ENCODE results near the gene ANKRD42. TPM values are rescaled to one million over a fixed set of nuclear protein-coding genes. Genes with fewer than 3 reads are reported as not detected.

Gene ANKRD42
- total and polyA plus RNA-seq, 9 of the 15 experiments (the other 6 are each of a cell fraction or from before 2014, with no cell fraction given) = 2.8 to 9.1 (median 6.1) TPM

DNA sequence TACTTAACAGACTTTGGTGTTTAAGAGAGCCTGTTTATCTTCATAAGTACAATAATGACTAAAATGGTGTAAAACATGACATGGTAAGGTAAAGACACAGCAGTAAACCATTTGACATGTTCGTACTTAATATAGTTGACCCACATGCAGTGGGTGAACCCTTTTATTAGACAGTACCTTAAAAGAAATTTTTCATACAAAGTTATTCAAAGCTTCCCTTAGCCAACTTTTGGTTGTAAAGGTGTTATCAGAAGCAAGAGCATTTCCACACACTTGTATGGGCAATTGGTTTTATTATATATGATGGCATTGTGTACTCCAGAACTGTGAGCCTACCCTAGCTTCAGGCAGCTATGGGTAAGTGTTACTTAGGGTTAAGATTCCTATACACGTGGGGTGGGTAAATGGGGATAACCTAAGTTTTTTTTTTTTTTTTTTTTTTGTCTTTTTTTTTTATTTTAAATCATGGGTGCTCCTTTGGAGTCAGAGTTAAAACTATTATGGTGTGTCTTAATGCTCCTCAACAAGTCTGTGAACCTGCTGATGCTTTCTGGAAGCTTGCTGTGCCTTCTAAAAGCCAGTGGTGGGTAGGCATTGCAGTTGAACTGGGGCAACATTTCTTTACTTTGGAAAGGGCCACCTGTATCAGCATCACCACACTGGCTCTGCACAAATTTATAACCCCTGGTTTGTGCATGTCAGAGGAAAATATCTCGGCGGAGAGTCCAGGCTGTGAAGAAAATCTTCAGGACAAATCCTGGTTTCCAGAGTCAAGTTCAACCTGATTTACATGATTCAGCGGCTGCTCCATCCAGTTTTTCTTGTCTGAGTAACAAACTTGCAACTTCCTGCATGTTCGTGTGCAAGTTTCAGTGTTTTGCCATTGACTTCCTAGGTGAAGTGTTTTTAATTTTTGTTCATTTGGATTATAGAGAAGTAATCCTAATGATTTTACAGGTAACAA, 33.3 kb upstream of the ANKRD42 start (continued):
- no peak for TF ChIP-seq HNRNPH1 (optimal IDR thresholded peaks at IDR 0.05; ENCODE audit: low read depth, low read length)
- TF ChIP-seq ZNF324 (CRISPR knock-in tag; IDR thresholded peaks at IDR 0.05) = no peak
- peak; percentile 20 for TF ChIP-seq CCNT2 (IDR thresholded peaks at IDR 0.05; ENCODE audit: borderline replicate concordance, extremely low read depth, insufficient read length, low read depth, low read length)
- TF ChIP-seq ZZZ3 (IDR thresholded peaks at IDR 0.05) = no peak
- TF ChIP-seq, protein P1, sequence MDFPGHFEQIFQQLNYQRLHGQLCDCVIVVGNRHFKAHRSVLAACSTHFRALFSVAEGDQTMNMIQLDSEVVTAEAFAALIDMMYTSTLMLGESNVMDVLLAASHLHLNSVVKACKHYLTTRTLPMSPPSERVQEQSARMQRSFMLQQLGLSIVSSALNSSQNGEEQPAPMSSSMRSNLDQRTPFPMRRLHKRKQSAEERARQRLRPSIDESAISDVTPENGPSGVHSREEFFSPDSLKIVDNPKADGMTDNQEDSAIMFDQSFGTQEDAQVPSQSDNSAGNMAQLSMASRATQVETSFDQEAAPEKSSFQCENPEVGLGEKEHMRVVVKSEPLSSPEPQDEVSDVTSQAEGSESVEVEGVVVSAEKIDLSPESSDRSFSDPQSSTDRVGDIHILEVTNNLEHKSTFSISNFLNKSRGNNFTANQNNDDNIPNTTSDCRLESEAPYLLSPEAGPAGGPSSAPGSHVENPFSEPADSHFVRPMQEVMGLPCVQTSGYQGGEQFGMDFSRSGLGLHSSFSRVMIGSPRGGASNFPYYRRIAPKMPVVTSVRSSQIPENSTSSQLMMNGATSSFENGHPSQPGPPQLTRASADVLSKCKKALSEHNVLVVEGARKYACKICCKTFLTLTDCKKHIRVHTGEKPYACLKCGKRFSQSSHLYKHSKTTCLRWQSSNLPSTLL (IDR thresholded peaks at IDR 0.05) = no peak
- peak in 1 of 2 experiments; percentile 65; a peak in 2 of 4 replicates for TF ChIP-seq SIN3A (IDR thresholded peaks at IDR 0.05; ENCODE audit: borderline replicate concordance in 2 of 2, control insufficient read depth in 1 of 2, low read depth in 2 of 2, low read length in 2 of 2)
- peak; percentile 28; the same call in 1 of the 2 replicates for TF ChIP-seq LCOR (CRISPR knock-in tag; IDR thresholded peaks at IDR 0.05)
- 0 out of 2 replicates have a peak, but pooled peaks have one; percentile 5 for TF ChIP-seq TEAD4 (IDR thresholded peaks at IDR 0.05; ENCODE audit: low read length)
- TF ChIP-seq TEAD4 (CRISPR knock-in tag; IDR thresholded peaks at IDR 0.05; ENCODE audit: borderline replicate concordance) = no peak
- no peak for TF ChIP-seq TRIM24 (IDR thresholded peaks at IDR 0.05)
- no peak for TF ChIP-seq WHSC1 (IDR thresholded peaks at IDR 0.05; ENCODE audit: low read length)
- TF ChIP-seq BRD4 (IDR thresholded peaks at IDR 0.05) = no peak
- no peak for TF ChIP-seq ZNF586 (CRISPR knock-in tag; conservative IDR thresholded peaks at IDR 0.05)
- no peak for TF ChIP-seq ZNF561 (CRISPR knock-in tag; conservative IDR thresholded peaks at IDR 0.05)
- TF ChIP-seq MYNN (IDR thresholded peaks at IDR 0.05) = 0 out of 2 replicates have a peak, but pooled peaks have one; percentile 11
- no peak for TF ChIP-seq MYNN (CRISPR knock-in tag; IDR thresholded peaks at IDR 0.05)
- TF ChIP-seq, protein P2, sequence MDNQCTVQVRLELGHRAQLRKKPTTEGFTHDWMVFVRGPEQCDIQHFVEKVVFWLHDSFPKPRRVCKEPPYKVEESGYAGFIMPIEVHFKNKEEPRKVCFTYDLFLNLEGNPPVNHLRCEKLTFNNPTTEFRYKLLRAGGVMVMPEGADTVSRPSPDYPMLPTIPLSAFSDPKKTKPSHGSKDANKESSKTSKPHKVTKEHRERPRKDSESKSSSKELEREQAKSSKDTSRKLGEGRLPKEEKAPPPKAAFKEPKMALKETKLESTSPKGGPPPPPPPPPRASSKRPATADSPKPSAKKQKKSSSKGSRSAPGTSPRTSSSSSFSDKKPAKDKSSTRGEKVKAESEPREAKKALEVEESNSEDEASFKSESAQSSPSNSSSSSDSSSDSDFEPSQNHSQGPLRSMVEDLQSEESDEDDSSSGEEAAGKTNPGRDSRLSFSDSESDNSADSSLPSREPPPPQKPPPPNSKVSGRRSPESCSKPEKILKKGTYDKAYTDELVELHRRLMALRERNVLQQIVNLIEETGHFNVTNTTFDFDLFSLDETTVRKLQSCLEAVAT (IDR thresholded peaks at IDR 0.05) = peak in 1 of 2 experiments; percentile 5; a peak in 1 of 4 replicates
- TF ChIP-seq ZNF174 (CRISPR knock-in tag; IDR thresholded peaks at IDR 0.05) = no peak
- TF ChIP-seq POLR2AphosphoS5 (IDR thresholded peaks at IDR 0.05; ENCODE audit: control insufficient read depth, insufficient read depth, low read depth, low read length) = peak; percentile 25; the same call in 1 of the 2 replicates
- no peak for TF ChIP-seq ZNF507 (tag; conservative IDR thresholded peaks at IDR 0.05)
- TF ChIP-seq SMARCC2 (IDR thresholded peaks at IDR 0.05; ENCODE audit: low read depth) = no peak
- no peak for TF ChIP-seq XRCC3 (IDR thresholded peaks at IDR 0.05)
- TF ChIP-seq ILF3 (IDR thresholded peaks at IDR 0.05; ENCODE audit: borderline replicate concordance) = peak; percentile 75
- TF ChIP-seq, protein P3, sequence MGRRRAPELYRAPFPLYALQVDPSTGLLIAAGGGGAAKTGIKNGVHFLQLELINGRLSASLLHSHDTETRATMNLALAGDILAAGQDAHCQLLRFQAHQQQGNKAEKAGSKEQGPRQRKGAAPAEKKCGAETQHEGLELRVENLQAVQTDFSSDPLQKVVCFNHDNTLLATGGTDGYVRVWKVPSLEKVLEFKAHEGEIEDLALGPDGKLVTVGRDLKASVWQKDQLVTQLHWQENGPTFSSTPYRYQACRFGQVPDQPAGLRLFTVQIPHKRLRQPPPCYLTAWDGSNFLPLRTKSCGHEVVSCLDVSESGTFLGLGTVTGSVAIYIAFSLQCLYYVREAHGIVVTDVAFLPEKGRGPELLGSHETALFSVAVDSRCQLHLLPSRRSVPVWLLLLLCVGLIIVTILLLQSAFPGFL (CRISPR knock-in tag; IDR thresholded peaks at IDR 0.05) = no peak
- no peak for TF ChIP-seq ZNF184 (CRISPR knock-in tag; IDR thresholded peaks at IDR 0.05)
- TF ChIP-seq DPF2 (IDR thresholded peaks at IDR 0.05) = no peak
